Measurements from ENCODE around the gene CD5L. TPM values are rescaled to one million over a fixed set of nuclear protein-coding genes. Genes with fewer than 3 reads are reported as not detected.
A peak's percentile ranks its signal among the peaks of the same experiment; 100 is the strongest.

The CD5L gene
- total RNA-seq, 2 donors from 2014 or later: not detected

GRCh38 chr1:157785248-157785647 lies 56.4 kb downstream of the CD5L start:
- no peak for DNase-seq (ENCODE audit: low spot score)
- H3K27me3 Mint-ChIP-seq: peaks cover 3 to 7% of the 10 kb centered on the region in 2 donors
- H3K36me3 Mint-ChIP-seq: peaks cover 11% of the 10 kb centered on the region
- H3K4me3 Mint-ChIP-seq: no peak overlapping the region
- no peaks in the 10 kb centered on the region for H3K9me3 Mint-ChIP-seq
- H3K4me1 Mint-ChIP-seq (ENCODE audit: low read depth in 2 of 2): peaks cover 5 to 14% of the 10 kb centered on the region in 2 donors
- ATAC-seq: no peak
- H3K27ac Mint-ChIP-seq: no peak overlapping the region

- Mint-ChIP-seq H3K36me3 (peaks cover 7% of the 10 kb centered on the region), H3K27me3 (peaks cover 3 to 7% of the 10 kb centered on the region in 2 donors), H3K4me1 (ENCODE audit: low read depth in 2 of 2) (peaks cover 5 to 14% of the 10 kb centered on the region in 2 donors), H3K4me3 (no peak overlapping the region), H3K27ac (no peak overlapping the region), H3K9me3 (no peaks in the 10 kb centered on the region)
- no peak for ATAC-seq
- DNase-seq (ENCODE audit: low spot score): no peak
Observed at GRCh38 chr1:157784801-157785200, 56.8 kb downstream of the CD5L start.

GRCh38 chr1:157782931-157783330 lies 58.7 kb downstream of the CD5L start:
- no peak overlapping the region for H3K4me3 Mint-ChIP-seq
- H3K9me3 Mint-ChIP-seq: no peaks in the 10 kb centered on the region
- H3K36me3 Mint-ChIP-seq: peaks cover 7% of the 10 kb centered on the region

GRCh38 chr1:157781048-157781447 lies 60.6 kb downstream of the CD5L start:
- H3K27me3 Mint-ChIP-seq: peaks cover 3 to 7% of the 10 kb centered on the region in 2 donors
- no peak for DNase-seq (ENCODE audit: low spot score)
- H3K9me3 Mint-ChIP-seq: no peaks in the 10 kb centered on the region
- H3K4me1 Mint-ChIP-seq (ENCODE audit: low read depth in 2 of 2): peaks cover 11 to 19% of the 10 kb centered on the region in 2 donors
- no peaks in the 10 kb centered on the region for H3K36me3 Mint-ChIP-seq
- H3K27ac Mint-ChIP-seq: no peak overlapping the region
- peak in 1 of 2 donors; percentile 43 for ATAC-seq
- no peak overlapping the region for H3K4me3 Mint-ChIP-seq

More at GRCh38 chr1:157782931-157783330, 58.7 kb downstream of the CD5L start:
- no peak for DNase-seq (ENCODE audit: low spot score)
- H3K27me3 Mint-ChIP-seq: peaks cover 3 to 7% of the 10 kb centered on the region in 2 donors
- H3K4me1 Mint-ChIP-seq (ENCODE audit: low read depth in 2 of 2): peaks cover 5 to 14% of the 10 kb centered on the region in 2 donors
- H3K27ac Mint-ChIP-seq: no peak overlapping the region
- ATAC-seq: no peak

Other genes starting within 250 kb of the CD5L start
- not detected for gene FCRL4, start 243.7 kb downstream of the CD5L start, total RNA-seq
- gene FCRL3, start 141.0 kb downstream of the CD5L start, total RNA-seq: 10 to 100 TPM; 22.3 to 33.7 TPM
- gene FCRL2, start 64.7 kb downstream of the CD5L start, total RNA-seq: not detected
- gene FCRL1, start 21.7 kb downstream of the CD5L start, total RNA-seq: not detected
- gene KIRREL1, start 151.8 kb upstream of the CD5L start, total RNA-seq: not detected